PC-3 (cell line): ENCODE results near the gene RND1. TPM values are rescaled to one million over a fixed set of nuclear protein-coding genes. Genes with fewer than 3 reads are reported as not detected.
"Not testable (repeated sequence)": the region's sequence is repeated elsewhere in the genome, so short reads cannot be mapped to it uniquely, and the experiment has no call there.

Experiments
- ATAC-seq: fragments of 200-7000 bp; cut with Tn5 transposase; 2 replicates; pipeline ENCODE4 v1.9.1; 2020; ENCODE audit warnings: mild to moderate bottlenecking, moderate library complexity
- BruUV-seq: library from RNA; stranded (reverse); fragments of 400-500 nt; replicated peaks from 2 replicates; lab custom pipeline; 2021; lab: Mats Ljungman, UMichigan
- CTCF ChIA-PET: fragments of 300-600 bp; sonication (Branson Sonifier 250); formaldehyde crosslinking; loops from one replicate; lab custom pipeline; 2022; ENCODE audit warnings: antibody characterized with exemption; lab: Charles Lee
- POLR2A ChIA-PET: fragments of 300-600 bp; sonication (Branson Sonifier 250); formaldehyde crosslinking; loops from one replicate; lab custom pipeline; 2022; ENCODE audit warnings: antibody characterized with exemption; ENCODE audit not compliant: unreplicated experiment; lab: Charles Lee
- DNase-seq: peaks from one replicate; pipeline ENCODE4 v3.0.0-alpha.2; 2015
- H2AFZ ChIP-seq: fragments of 300-600 bp; sonication (generic); 2 replicates; pipeline ENCODE4 v1.6.0; 2016; ENCODE audit warnings: antibody characterized with exemption, low read length
- H3F3A ChIP-seq: fragments of 300-600 bp; sonication (generic); one replicate; pipeline ENCODE4 v1.6.0; 2017; ENCODE audit warnings: antibody characterized with exemption, low read length, control low read depth, mild to moderate bottlenecking; ENCODE audit not compliant: unreplicated experiment
- H3K27ac ChIP-seq: fragments of 300-600 bp; sonication (generic); 2 replicates; pipeline ENCODE4 v1.5.1; 2016; ENCODE audit warnings: mild to moderate bottlenecking, low read length
- H3K27me3 ChIP-seq: fragments of 300-600 bp; sonication (generic); 2 replicates; pipeline ENCODE4 v1.6.1; 2016; ENCODE audit warnings: low read length, mixed read lengths
- H3K36me3 ChIP-seq: fragments of 300-600 bp; sonication (generic); 2 replicates; pipeline ENCODE4 v1.6.1; 2016; ENCODE audit warnings: low read depth, mixed run types, low read length, mixed read lengths
- H3K4me1 ChIP-seq: fragments of 300-600 bp; sonication (generic); 2 replicates; pipeline ENCODE4 v1.5.1; 2016; ENCODE audit warnings: low read length; ENCODE audit not compliant: insufficient read depth
- H3K4me2 ChIP-seq: fragments of 300-600 bp; sonication (generic); 2 replicates; pipeline ENCODE4 v1.6.0; 2016; ENCODE audit warnings: low read length
- H3K4me3 ChIP-seq: fragments of 300-600 bp; sonication (generic); 2 replicates; pipeline ENCODE4 v1.5.1; 2016; ENCODE audit warnings: mild to moderate bottlenecking, low read length, mixed read lengths
- H3K79me2 ChIP-seq: fragments of 300-600 bp; sonication (generic); 2 replicates; pipeline ENCODE4 v1.6.1; 2017; ENCODE audit warnings: low read length, mixed read lengths
- H3K9ac ChIP-seq: fragments of 300-600 bp; sonication (generic); 2 replicates; pipeline ENCODE4 v1.6.0; 2016; ENCODE audit warnings: mild to moderate bottlenecking, low read length
- H3K9me2 ChIP-seq: fragments of 300-600 bp; sonication (generic); replicated peaks from 2 replicates; pipeline ENCODE4 v1.6.1; 2016; ENCODE audit warnings: mixed run types, low read length, mixed read lengths
- H3K9me3 ChIP-seq: fragments of 300-600 bp; sonication (generic); 2 replicates; pipeline ENCODE4 v1.6.1; 2016; ENCODE audit warnings: low read length, mixed read lengths
- H4K20me1 ChIP-seq: fragments of 300-600 bp; sonication (generic); 2 replicates; pipeline ENCODE4 v1.6.1; 2016; ENCODE audit warnings: low read length, mixed read lengths
- CTCF ChIP-seq: fragments of 300-600 bp; sonication (generic); conservative IDR thresholded peaks from 2 replicates; pipeline ENCODE4 v1.5.1; 2017; ENCODE audit warnings: antibody characterized with exemption, low read depth, mild to moderate bottlenecking, low read length
- EZH2 ChIP-seq: fragments of 300-600 bp; sonication (generic); IDR thresholded peaks from one replicate; pipeline ENCODE4 v1.6.1; 2017; ENCODE audit warnings: antibody characterized with exemption, mild to moderate bottlenecking, low read length; ENCODE audit not compliant: unreplicated experiment
- EZH2phosphoT487 ChIP-seq: fragments of 300-600 bp; sonication (generic); IDR thresholded peaks from 2 replicates; pipeline ENCODE4 v1.6.1; 2018; ENCODE audit warnings: mild to moderate bottlenecking, antibody characterized with exemption, low read length, borderline replicate concordance
- intact Hi-C: fragments of 100-400 bp; cut with micrococcal nuclease; formaldehyde crosslinking; loops from 2 replicates; pipeline ENCODE4 v1.9.0; 2023
- total RNA-seq: library from RNA; depleted of rRNA; stranded (reverse); fragments of >200 nt; gene quantifications from 2 replicates; pipeline ENCODE4 v1.2.3, GENCODE V29; 2014

RND1 gene
- total RNA-seq, 1 experiment from 2014 or later = 8.3 TPM

DNA sequence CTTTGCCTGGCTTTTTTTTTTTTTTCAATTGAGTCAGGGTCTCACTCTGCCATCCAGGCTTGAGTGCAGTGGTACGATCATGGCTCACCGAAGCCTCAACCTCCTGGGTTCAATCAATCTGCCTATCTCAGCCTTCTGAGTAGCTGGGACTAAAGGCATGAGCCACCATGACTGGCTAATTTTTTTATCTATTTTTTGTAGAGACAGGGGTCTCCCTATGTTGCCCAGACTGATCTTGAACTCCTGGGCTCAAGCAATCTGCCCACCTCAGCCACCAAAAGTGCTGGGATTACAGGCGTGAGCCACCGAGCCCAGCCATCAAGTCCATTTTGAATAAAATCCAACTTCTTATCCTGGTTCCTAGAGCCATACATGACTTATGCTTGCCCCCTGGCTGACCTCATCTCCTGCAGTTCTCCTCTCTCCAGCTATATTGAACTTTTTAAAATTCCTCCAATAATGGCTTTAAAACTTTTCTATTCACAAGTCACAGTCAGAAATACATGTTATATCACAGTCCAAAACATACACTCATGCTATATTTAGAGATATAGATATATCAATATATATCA, 10.4 kb upstream of the RND1 start:
- H3K9me3 ChIP-seq = no peaks in the 10 kb centered on the region
- H2AFZ ChIP-seq = no peak overlapping the region
- no peaks in the 10 kb centered on the region for H3K9me2 ChIP-seq
- ChIA-PET POLR2A (no interaction called here), CTCF (no interaction called here)
- no peak overlapping the region for H3K27ac ChIP-seq
- H3K27me3 ChIP-seq = no peaks in the 10 kb centered on the region
- intact Hi-C loops = no loop called here
- H3K79me2 ChIP-seq = no peaks in the 10 kb centered on the region
- TF ChIP-seq CTCF (no peak), EZH2 (no peak), EZH2phosphoT487 (no peak)
- no peak overlapping the region for H3K4me3 ChIP-seq
- H3F3A ChIP-seq = no peaks in the 10 kb centered on the region
- no peaks in the 10 kb centered on the region for H3K36me3 ChIP-seq
- H3K4me2 ChIP-seq = no peak overlapping the region
- DNase-seq = no peak
- ATAC-seq = no peak
- H3K4me1 ChIP-seq = no peaks in the 10 kb centered on the region
- H4K20me1 ChIP-seq = no peaks in the 10 kb centered on the region
- no TSS peak for BruUV-seq
- no peak overlapping the region for H3K9ac ChIP-seq

DNA sequence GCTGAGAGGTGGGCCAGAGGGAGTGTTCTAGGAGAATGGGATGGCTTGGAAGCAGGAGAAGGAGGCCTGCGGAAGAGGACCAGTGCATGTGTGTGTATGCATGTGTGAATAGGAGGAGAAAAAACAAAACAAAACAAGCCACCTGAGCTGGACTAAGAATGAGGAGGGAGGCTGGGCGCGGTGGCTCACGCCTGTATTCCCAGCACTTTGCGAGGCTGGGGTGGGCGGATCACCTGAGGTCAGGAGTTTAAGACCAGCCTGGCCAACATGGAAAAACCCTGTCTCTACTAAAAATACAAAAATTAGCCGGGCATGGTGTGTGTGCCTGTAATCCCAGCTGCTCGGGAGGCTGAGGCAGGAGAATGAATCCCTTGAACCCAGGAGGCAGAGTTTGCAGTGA, 7.9 kb upstream of the RND1 start:
- H3K9me3 ChIP-seq, H3K4me1 ChIP-seq, H3K4me3 ChIP-seq, H4K20me1 ChIP-seq, POLR2A ChIA-PET, BruUV-seq, H3F3A ChIP-seq, H3K27me3 ChIP-seq, H3K36me3 ChIP-seq, H3K9me2 ChIP-seq, H2AFZ ChIP-seq, H3K79me2 ChIP-seq, H3K27ac ChIP-seq, ATAC-seq, H3K9ac ChIP-seq, H3K4me2 ChIP-seq, DNase-seq, intact Hi-C loops: not testable (repeated sequence)
- CTCF ChIA-PET = interaction anchor here (1.6 kb wide), 1 partner anchor 21 kb away, joined by 10 read pairs; the partner anchor contains the start of gene DDX23

- Histone ChIP-seq H3K79me2 (no peaks in the 10 kb centered on the region), H3K27me3 (no peaks in the 10 kb centered on the region), H3K4me3 (no peak overlapping the region), H3K27ac (no peak overlapping the region), H4K20me1 (no peaks in the 10 kb centered on the region), H3K9ac (no peak overlapping the region), H2AFZ (no peak overlapping the region), H3K9me2 (no peaks in the 10 kb centered on the region), H3K9me3 (no peaks in the 10 kb centered on the region), H3F3A (no peaks in the 10 kb centered on the region), H3K4me2 (no peak overlapping the region), H3K36me3 (no peaks in the 10 kb centered on the region), H3K4me1 (no peaks in the 10 kb centered on the region)
- DNase-seq = no peak
- no TSS peak for BruUV-seq
- intact Hi-C loops = no loop called here
- ATAC-seq = no peak
- ChIA-PET CTCF (interaction anchor here (1.6 kb wide), 1 partner anchor 20 kb away, joined by 10 read pairs; the partner anchor contains the start of gene DDX23), POLR2A (no interaction called here)
- TF ChIP-seq EZH2 = no peak
- TF ChIP-seq EZH2phosphoT487 = no peak
- TF ChIP-seq CTCF = no peak
Observed at GRCh38 chr12:48873096-48873495, 7.4 kb upstream of the RND1 start.
